ENCODE data around the gene FGF1. TPM values are rescaled to one million over a fixed set of nuclear protein-coding genes. Genes with fewer than 3 reads are reported as not detected.

Gene FGF1
- total and polyA plus RNA-seq, 7 donors, result 0.60 to 5.4 (median 2.0) TPM

DNA sequence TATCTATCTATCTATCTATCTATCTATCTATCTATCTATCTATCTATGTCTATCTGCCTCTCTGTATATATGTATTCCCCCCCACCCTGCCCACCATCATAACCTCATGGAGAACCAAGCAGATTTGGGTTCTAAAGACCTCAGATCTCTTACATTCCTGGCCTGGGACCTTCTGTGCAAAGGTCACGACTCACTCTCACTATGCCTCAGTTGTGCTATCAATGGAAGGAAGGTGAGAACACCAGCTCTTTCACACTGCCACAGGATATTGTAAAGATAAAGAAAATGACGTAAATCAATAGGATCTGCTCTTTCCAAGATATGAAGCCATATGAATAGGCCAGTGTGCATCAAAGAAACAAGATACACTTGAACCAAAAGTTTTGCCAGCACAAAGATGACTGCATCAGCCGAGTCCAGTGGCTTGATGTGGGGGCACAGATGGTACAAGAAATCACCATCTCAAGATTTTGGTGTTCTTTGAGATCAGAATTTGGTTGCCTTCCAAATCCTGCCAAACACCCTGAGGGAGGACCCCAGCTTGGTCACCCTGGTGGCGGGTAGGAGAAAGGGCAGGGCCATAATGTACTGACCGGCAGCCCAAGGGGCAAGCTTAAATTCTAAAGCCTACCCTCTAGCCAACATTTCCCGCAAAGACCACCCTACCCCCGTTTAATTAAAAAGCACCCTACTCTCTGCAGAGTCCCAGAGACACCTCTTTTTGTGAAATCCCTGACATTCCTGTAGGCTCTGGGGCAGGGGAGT is 8.4 kb upstream of the FGF1 start:
- Histone ChIP-seq H3K4me1 (peaks cover 0 to 25% (median 19%) of the 10 kb centered on the region in 4 donors), H3K27me3 (no peaks in the 10 kb centered on the region), H3K36me3 (no peaks in the 10 kb centered on the region), H3K4me3 (no peak overlapping the region), H3K27ac (no peak overlapping the region), H3K9me3 (no peaks in the 10 kb centered on the region)
- WGBS, 2 donors, result 86 to 94% methylated on average over 7 of the region's 7 CpGs
- intact Hi-C loops (cut with DNase I), result no loop called here
- no peak for DNase-seq
- no peak for TF ChIP-seq POLR2AphosphoS5 (IDR thresholded peaks at IDR 0.05)
- no peak for TF ChIP-seq EP300 (IDR thresholded peaks at IDR 0.05)
- TF ChIP-seq, protein P1, sequence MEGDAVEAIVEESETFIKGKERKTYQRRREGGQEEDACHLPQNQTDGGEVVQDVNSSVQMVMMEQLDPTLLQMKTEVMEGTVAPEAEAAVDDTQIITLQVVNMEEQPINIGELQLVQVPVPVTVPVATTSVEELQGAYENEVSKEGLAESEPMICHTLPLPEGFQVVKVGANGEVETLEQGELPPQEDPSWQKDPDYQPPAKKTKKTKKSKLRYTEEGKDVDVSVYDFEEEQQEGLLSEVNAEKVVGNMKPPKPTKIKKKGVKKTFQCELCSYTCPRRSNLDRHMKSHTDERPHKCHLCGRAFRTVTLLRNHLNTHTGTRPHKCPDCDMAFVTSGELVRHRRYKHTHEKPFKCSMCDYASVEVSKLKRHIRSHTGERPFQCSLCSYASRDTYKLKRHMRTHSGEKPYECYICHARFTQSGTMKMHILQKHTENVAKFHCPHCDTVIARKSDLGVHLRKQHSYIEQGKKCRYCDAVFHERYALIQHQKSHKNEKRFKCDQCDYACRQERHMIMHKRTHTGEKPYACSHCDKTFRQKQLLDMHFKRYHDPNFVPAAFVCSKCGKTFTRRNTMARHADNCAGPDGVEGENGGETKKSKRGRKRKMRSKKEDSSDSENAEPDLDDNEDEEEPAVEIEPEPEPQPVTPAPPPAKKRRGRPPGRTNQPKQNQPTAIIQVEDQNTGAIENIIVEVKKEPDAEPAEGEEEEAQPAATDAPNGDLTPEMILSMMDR (IDR thresholded peaks at IDR 0.05), result no peak
- no peak for TF ChIP-seq POLR2A (IDR thresholded peaks at IDR 0.05)

DNA sequence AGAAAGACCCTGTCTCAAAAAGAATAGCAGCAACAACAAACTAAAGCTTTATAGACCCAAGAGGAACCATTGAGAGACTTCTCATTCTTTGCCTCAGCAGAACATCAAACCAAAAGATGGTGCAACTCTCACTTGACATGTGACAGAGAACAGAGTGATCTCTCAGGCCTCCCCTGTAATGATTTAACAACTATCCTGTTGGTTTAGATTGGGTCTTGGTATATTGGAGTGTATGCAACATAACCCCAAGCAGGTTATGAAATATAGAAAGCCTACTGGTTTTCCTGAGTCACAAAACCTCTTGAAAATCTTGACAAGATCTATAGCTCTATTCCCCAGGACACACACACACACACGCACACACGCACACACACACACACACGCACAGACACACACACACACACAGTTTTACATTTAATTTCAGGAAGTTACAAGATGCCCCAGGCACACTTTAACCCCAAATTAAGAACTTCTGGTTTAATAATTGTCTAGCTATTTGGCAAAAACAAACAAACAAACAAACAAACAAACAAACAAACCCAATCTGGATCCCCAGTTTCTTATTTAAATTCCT is 6.5 kb upstream of the FGF1 start:
- Histone ChIP-seq H3K36me3 (no peaks in the 10 kb centered on the region), H3K27me3 (no peaks in the 10 kb centered on the region), H3K27ac (no peak overlapping the region), H3K4me3 (no peak overlapping the region), H3K9me3 (no peaks in the 10 kb centered on the region), H3K4me1 (peaks cover 0 to 6% (median 3%) of the 10 kb centered on the region in 4 donors)
- intact Hi-C loops (cut with DNase I), result no loop called here
- TF ChIP-seq, protein P1 (IDR thresholded peaks at IDR 0.05), result no peak
- TF ChIP-seq EP300 (IDR thresholded peaks at IDR 0.05) (no peak), POLR2AphosphoS5 (IDR thresholded peaks at IDR 0.05) (no peak), POLR2A (IDR thresholded peaks at IDR 0.05) (no peak)
- no peak for DNase-seq
- WGBS, 2 donors, result 74 to 79% methylated on average over 3 of the region's 3 CpGs

DNA sequence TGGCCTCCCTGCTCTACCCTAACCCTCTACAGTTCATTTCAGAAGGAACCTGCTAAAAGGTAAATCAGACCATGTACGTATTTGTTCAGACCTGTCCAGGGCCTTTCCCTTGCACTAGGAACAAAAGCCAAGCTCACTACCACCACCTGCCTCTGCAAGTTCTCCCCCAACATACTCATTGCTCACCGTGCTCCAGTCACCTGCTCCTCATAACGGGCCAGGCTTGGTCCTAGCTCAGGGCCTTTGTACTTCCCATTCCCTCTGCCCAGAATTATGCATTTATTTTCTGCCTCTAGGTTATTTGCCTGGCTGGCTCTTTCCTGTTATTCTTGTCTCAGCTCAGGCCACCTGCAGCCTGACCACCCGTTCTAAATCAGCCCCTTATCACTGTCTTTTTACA is 4.8 kb upstream of the FGF1 start:
- intact Hi-C loops (cut with DNase I), result no loop called here
- no peaks in the 10 kb centered on the region for H3K27me3 ChIP-seq
- 35 to 70% methylated on average over 4 of the region's 4 CpGs for WGBS, 2 donors

DNA sequence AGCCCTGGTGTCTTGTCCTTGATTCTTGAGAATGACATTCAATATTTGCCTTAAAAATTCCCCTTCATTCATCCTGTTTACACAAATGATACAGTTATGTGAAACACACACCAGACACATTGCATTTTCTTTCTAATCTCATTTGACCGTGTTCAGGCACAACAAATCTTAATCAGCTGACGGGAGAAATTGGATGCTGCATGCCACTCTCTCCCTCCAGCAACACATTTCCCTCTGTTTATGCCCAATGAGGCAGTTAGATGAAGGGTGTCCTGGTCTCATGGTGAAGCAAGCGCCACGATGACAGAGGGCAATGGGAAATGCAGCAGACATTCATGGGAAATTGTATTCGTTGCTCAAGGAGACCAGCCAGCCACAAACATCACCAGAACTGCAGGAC is 3.2 kb upstream of the FGF1 start:
- no peak overlapping the region for H3K27ac ChIP-seq
- TF ChIP-seq POLR2AphosphoS5 (IDR thresholded peaks at IDR 0.05) (no peak), EP300 (IDR thresholded peaks at IDR 0.05) (no peak)
- WGBS, 2 donors, result 73 to 79% methylated on average over 5 of the region's 5 CpGs
- no peaks in the 10 kb centered on the region for H3K27me3 ChIP-seq
- H3K9me3 ChIP-seq, result no peaks in the 10 kb centered on the region
- H3K36me3 ChIP-seq, result no peaks in the 10 kb centered on the region
- H3K4me1 ChIP-seq, result peaks cover 0 to 29% (median 26%) of the 10 kb centered on the region in 4 donors
- intact Hi-C loops (cut with DNase I), result no loop called here
- DNase-seq, result no peak
- no peak overlapping the region for H3K4me3 ChIP-seq

More for the DNA sequence above, 4.8 kb upstream of the FGF1 start:
- Histone ChIP-seq H3K4me3 (no peak overlapping the region), H3K27ac (no peak overlapping the region), H3K9me3 (no peaks in the 10 kb centered on the region), H3K36me3 (no peaks in the 10 kb centered on the region), H3K4me1 (peaks cover 0 to 13% (median 11%) of the 10 kb centered on the region in 4 donors)
- no peak for TF ChIP-seq POLR2A (IDR thresholded peaks at IDR 0.05)
- no peak for DNase-seq

DNA sequence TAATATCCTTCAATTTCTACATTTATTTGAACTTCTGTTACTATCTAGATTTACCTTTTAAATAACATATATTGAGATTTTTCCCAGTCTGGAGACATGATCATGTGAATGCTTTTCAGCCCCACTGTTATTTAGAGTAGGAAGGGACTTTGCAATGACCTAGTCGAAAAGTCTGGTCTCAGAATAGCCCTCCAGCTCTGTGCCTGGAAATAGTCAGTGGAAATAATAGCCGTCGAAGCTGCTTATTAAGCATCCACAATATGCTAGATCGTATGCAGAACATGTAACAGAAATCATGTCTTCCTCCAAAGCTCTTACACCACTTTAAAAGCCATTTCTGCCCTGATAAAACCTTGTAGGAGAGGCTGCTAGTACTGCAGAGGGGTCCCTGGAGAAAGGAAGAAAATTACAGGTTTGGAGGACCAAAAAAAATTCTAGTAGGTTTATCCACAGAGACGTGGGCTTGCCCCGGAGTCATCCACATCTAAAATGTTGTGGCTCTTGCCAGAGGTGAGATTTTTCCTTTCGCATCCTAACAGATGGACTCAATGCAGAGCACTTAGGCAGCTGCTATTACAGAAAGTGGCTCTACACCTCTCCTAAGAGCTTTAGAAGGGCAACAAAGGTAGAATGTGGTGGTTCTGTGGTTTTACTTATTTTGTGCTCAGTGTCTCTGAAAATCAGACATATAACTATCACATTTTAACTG is 2.5 kb upstream of the FGF1 start:
- 86 to 89% methylated on average over 7 of the region's 7 CpGs for WGBS, 2 donors
- H3K27me3 ChIP-seq, result no peaks in the 10 kb centered on the region
- intact Hi-C loops (cut with DNase I), result no loop called here

DNA sequence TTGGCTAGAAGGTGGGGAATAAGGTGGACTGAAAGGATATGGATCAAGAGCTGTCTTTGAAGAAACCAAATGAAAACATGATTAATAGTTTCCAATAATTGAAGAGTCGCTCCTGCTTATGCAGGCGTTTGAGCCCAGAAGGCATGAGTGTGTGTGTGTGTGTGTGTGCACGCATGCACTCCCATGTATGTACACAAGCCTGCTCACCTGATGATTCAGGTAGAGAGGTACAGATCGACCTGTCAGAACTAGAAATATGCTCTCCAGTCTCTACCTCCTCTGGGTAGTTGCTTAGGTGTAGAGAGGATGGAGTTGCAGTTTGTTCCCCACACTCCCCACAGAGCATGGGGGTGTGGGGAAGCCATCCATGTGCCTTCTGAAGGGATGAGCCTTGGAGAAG is 1.1 kb upstream of the FGF1 start:
- TF ChIP-seq POLR2A (IDR thresholded peaks at IDR 0.05), result no peak
- TF ChIP-seq, protein P1 (IDR thresholded peaks at IDR 0.05), result no peak
- no peak for TF ChIP-seq POLR2AphosphoS5 (IDR thresholded peaks at IDR 0.05)
- TF ChIP-seq EP300 (IDR thresholded peaks at IDR 0.05), result no peak
- Histone ChIP-seq H3K27ac (peak overlapping the region in 2 of 4 donors; percentile 70 to 74), H3K4me3 (no peak overlapping the region), H3K27me3 (no peaks in the 10 kb centered on the region), H3K9me3 (no peaks in the 10 kb centered on the region), H3K4me1 (peaks cover 0 to 30% (median 28%) of the 10 kb centered on the region in 4 donors), H3K36me3 (no peaks in the 10 kb centered on the region)
- 82 to 93% methylated on average over 4 of the region's 4 CpGs for WGBS, 2 donors
- intact Hi-C loops (cut with DNase I), result no loop called here
- no peak for DNase-seq

More for the DNA sequence above, 2.5 kb upstream of the FGF1 start:
- peaks cover 0 to 30% (median 28%) of the 10 kb centered on the region in 4 donors for H3K4me1 ChIP-seq
- no peak for DNase-seq
- H3K4me3 ChIP-seq, result no peak overlapping the region
- H3K27ac ChIP-seq, result no peak overlapping the region
- H3K9me3 ChIP-seq, result no peaks in the 10 kb centered on the region
- H3K36me3 ChIP-seq, result no peaks in the 10 kb centered on the region
- TF ChIP-seq POLR2AphosphoS5 (IDR thresholded peaks at IDR 0.05), result no peak
- no peak for TF ChIP-seq POLR2A (IDR thresholded peaks at IDR 0.05)
- no peak for TF ChIP-seq EP300 (IDR thresholded peaks at IDR 0.05)
